Hair follicular keratinocyte (primary cell): ENCODE results near the gene PKD1. TPM values are rescaled to one million over a fixed set of nuclear protein-coding genes. Genes with fewer than 3 reads are reported as not detected.

Source experiments
- total RNA-seq: library from RNA; depleted of rRNA; stranded (reverse); fragments of >200 nt; gene quantifications from 2 replicates; pipeline ENCODE4 v1.2.3, GENCODE V29; 2015

PKD1 gene
- 44.1 and 44.7 TPM in 2 replicates for total RNA-seq

DNA sequence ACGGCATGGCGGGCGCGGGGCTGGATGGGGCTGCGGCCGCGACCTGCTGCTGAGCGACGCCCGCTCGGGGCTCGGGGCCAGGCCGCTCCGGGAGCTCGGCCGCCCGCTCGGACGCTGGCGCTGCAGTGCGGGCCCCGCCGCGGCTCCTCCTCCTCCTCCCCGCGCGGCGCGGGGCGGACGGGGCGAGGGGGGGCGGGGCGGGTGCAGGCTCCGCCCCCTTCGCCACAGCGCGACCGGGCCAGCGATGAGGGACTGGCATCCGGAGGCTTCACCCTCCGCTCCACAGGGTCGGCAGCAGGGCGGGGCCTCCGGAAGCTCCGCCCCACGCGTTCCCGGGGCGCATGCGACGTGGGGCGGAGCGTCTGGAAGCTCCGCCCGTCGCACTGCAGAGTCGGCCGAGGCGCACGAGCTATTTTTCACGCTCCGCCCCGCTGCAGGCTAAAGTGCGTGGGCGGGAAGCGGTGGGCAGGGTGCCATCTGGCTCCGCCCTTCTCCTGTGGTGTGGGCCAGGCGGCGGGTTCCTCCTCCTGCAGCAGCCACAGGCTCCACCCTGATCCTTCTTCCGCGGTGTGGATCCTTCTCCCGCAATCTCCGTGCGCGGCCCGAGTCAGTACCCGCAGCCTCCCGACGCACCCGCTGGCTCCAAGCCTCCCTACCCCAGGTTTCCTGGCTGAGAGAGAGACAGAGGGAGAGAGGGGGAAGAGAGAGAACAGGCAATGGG lies at the start of gene PKD1:
Gene PKD1, minus strand, starts transcription at position 129 of the 721 bp plus-strand sequence. CDS start 209 bp downstream, outside the sequence.

DNA sequence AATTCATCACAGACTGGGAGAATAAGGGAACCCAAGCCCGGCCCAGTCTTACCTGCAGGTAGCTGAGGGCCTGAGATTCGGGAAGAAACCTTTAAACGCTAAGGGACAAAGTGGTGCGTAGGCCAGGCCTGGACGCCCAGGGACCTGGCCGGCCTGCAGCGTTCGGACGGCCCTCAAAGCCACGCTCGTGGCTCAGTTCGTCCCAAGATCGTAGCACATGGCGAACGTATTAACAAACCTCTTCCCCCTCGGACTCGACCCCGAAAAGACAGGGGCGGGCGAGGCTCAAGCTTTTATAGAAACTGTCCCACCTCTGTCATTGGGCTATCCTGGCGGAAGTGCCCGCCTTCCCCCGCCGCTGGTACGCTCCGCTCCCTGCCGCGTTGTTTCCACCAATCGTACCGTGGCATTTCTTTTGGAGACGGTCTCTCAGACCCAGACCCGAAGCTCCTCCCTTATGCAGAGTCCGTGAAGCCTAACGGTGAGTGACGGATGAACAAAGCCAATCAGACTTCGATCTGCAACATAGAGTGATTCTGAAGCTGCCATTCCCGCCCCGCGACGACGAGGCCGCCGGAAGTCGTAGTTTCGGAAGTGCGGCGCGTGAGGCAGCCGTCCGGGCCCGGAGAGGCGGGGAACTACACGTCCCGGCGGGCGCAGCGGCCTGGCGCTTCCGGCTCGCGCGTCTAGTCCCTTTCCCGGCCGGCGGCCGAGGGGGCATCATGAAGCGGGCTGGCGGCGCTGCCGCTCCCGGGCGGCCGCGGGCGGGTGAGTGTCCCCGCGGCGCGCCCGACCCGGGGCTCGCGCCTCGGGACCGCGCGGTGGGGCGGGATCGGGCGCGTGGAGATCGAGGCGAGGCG lies 19.6 kb upstream of the PKD1 start, which contains the start of gene TRAF7:
Gene TRAF7, plus strand, starts transcription at position 692 of the 860 bp plus-strand sequence. CDS start 8,139 bp downstream, outside the sequence.

DNA sequence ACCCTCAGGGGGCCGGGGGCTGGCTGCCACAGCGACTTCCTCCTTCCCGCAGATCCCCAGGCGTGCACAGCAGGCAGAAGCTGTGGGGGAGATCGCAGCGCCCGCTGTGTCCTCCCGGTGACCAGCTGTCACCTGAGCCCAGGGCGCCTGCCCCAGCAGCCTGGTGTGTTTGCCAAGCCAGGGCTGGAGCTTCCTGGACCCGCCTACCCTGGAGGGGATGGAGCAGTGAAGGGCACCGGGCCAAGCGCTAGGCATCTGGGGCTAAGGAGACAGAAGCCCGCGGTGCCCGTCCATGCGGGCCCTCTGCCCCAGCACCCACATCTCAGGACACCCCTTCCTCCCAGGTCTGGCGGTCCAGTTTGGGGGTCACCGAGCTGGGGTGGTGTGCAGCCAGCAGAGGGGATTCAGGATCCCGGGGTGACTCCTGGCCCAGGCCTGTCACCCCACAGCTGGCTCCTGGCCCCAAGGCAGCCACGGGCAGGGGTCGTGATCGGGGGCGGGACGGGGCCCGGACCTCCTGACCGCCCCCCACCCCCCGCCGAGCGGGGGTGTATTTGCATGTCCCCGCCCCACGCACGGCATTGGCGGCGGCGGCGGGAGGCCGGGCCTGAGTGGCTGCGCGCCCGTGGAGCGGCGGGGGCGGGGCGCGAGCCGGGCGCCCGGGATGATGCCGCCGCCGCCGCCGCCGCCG lies 12.4 kb upstream of the PKD1 start, which contains the start of gene RAB26:
Gene RAB26, plus strand, starts transcription at position 645 of the 691 bp plus-strand sequence. CDS start 159 bp downstream, outside the sequence.

DNA sequence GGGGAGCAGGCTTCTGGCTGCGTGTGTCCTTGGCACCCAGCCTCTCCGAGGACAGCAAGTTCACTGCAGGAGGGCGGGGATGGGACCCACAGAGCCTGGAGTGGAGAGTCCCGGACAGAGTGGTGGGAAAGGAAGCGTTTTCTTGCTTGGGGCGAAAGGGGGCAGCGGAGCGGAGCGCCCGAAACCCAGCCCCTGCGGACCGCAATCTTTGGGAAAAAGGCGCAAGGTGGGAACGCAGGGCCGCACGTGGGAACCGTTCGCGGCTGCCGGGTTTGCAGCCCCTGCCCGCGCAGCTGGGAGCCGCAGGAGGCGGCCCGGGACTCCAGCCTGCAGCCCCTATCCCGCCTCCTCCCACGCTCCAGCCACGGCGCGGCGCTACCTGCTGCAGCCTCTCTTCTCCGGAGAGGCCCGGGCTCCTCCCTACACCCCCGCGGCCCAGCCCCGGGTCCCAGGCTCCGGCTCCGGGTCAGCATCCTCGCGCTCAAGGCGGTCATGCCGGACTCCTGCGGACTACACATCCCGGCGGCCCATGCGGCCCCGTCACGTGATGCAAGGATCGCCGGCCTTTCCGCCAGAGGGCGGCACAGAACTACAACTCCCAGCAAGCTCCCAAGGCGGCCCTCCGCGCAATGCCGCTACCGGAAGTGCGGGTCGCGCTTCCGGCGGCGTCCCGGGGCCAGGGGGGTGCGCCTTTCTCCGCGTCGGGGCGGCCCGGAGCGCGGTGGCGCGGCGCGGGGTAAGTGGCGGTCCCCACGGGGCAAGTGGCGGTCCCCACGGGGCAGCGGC lies 88.2 kb downstream of the PKD1 start, which contains the start of the genes NTHL1 and TSC2:
Gene NTHL1, minus strand, starts transcription at position 505 of the 786 bp plus-strand sequence. Its CDS starts 11 bp downstream, at position 494.
Gene TSC2, plus strand, starts transcription at position 656 of the 786 bp plus-strand sequence. CDS start 631 bp downstream, outside the sequence.

Other genes starting within 250 kb of the PKD1 start
- not detected in 2 replicates for gene HS3ST6, start 217.5 kb downstream of the PKD1 start, total RNA-seq
- gene MSRB1, start 192.7 kb downstream of the PKD1 start, total RNA-seq: 6.3 and 6.4 TPM in 2 replicates
- 0.55 TPM in 1 of 2 replicates, not detected in the other for gene RPL3L, start 181.2 kb downstream of the PKD1 start, total RNA-seq
- 168 and 283 TPM in 2 replicates for gene NDUFB10, start 176.4 kb downstream of the PKD1 start, total RNA-seq
- gene RPS2, start 171.1 kb downstream of the PKD1 start, total RNA-seq: 4,608 and 4,861 TPM in 2 replicates
- 0.16 TPM in 1 of 2 replicates, not detected in the other for gene RNF151, start 169.0 kb downstream of the PKD1 start, total RNA-seq
- 85.0 and 114 TPM in 2 replicates for gene TBL3, start 163.8 kb downstream of the PKD1 start, total RNA-seq
- gene NOXO1, start 154.4 kb downstream of the PKD1 start, total RNA-seq: 1.2 and 2.1 TPM in 2 replicates
- gene GFER, start 151.7 kb downstream of the PKD1 start, total RNA-seq: 21.3 and 23.3 TPM in 2 replicates
- gene SYNGR3, start 145.9 kb downstream of the PKD1 start, total RNA-seq: 0.68 and 5.4 TPM in 2 replicates
- 62.8 and 87.5 TPM in 2 replicates for gene ZNF598, start 126.1 kb downstream of the PKD1 start, total RNA-seq
- gene NPW, start 116.1 kb downstream of the PKD1 start, total RNA-seq: 0.68 TPM in 1 of 2 replicates, not detected in the other
- 7.6 and 7.9 TPM in 2 replicates for gene NHERF2, start 109.0 kb downstream of the PKD1 start, total RNA-seq
- gene NTHL1, start 88.1 kb downstream of the PKD1 start, total RNA-seq: 23.2 and 40.5 TPM in 2 replicates
- 22.3 and 23.4 TPM in 2 replicates for gene TSC2, start 87.9 kb downstream of the PKD1 start, total RNA-seq
- not detected in 2 replicates for gene RAB26, start 12.7 kb upstream of the PKD1 start, total RNA-seq
- gene TRAF7, start 19.9 kb upstream of the PKD1 start, total RNA-seq: 70.1 and 85.1 TPM in 2 replicates
- under 0.01 and 0.16 TPM in 2 replicates for gene CASKIN1, start 60.7 kb upstream of the PKD1 start, total RNA-seq
- 94.2 and 110 TPM in 2 replicates for gene MLST8, start 69.6 kb upstream of the PKD1 start, total RNA-seq
- gene BRICD5, start 75.0 kb upstream of the PKD1 start, total RNA-seq: 0.55 and 2.0 TPM in 2 replicates
- 18.6 and 24.5 TPM in 2 replicates for gene PGP, start 78.9 kb upstream of the PKD1 start, total RNA-seq
- gene E4F1, start 87.7 kb upstream of the PKD1 start, total RNA-seq: 24.7 and 29.4 TPM in 2 replicates
- gene DNASE1L2, start 100.5 kb upstream of the PKD1 start, total RNA-seq: 0.78 TPM in 1 of 2 replicates, not detected in the other
- 58.9 and 66.1 TPM in 2 replicates for gene ECI1, start 115.7 kb upstream of the PKD1 start, total RNA-seq
- gene RNPS1, start 132.2 kb upstream of the PKD1 start, total RNA-seq: 162 and 206 TPM in 2 replicates
- gene ABCA3, start 204.8 kb upstream of the PKD1 start, total RNA-seq: 0.16 TPM in 1 of 2 replicates, not detected in the other